Sigmoid colon (tissue), 7 donors: Measurements from ENCODE around the gene NOC3L. TPM values are rescaled to one million over a fixed set of nuclear protein-coding genes. Genes with fewer than 3 reads are reported as not detected.
A peak's percentile ranks its signal among the peaks of the same experiment; 100 is the strongest.

Source experiments
- DNase-seq: peaks from one replicate; pipeline ENCODE4 v3.0.0-alpha.2; 2019
- H3K27ac ChIP-seq, 4 donors: fragments of 200-600 bp; sonication (generic); one replicate each; pipeline ENCODE4 v1.5.1; 2016 to 2019; ENCODE audit warnings: mild to moderate bottlenecking in 1 of 4
- H3K27me3 ChIP-seq, 3 donors: fragments of 200-600 bp; sonication (generic); one replicate each; pipeline ENCODE4 v1.5.1; 2019; ENCODE audit warnings: mild to moderate bottlenecking in 1 of 3
- H3K36me3 ChIP-seq, 4 donors: fragments of 200-600 bp; sonication (generic); one replicate each; pipeline ENCODE4 v1.5.1; 2016 to 2019
- H3K4me1 ChIP-seq, 4 donors: fragments of 200-600 bp; sonication (generic); one replicate each; pipeline ENCODE4 v1.5.1; 2017 to 2019
- H3K4me3 ChIP-seq, 4 donors: fragments of 200-600 bp; sonication (generic); one replicate each; pipeline ENCODE4 v1.5.1; 2017 to 2019; ENCODE audit warnings: mild to moderate bottlenecking in 2 of 4, moderate library complexity in 1 of 4
- H3K9me3 ChIP-seq, 4 donors: fragments of 200-600 bp in 3 of 4; sonication (generic) in 3 of 4; one replicate each; pipeline versions ENCODE4 v1.5.1 to v1.6.1; 2013 to 2019
- EP300 ChIP-seq, 4 donors: sonication (generic); formaldehyde crosslinking; IDR thresholded peaks; one replicate each; pipeline ENCODE4 v1.6.1; 2017; ENCODE audit warnings: antibody characterized with exemption in 4 of 4
- POLR2A ChIP-seq, 2 donors: fragments of 450-650 bp; IDR thresholded peaks; one replicate each; pipeline ENCODE4 v1.6.1; 2016; ENCODE audit warnings: antibody characterized with exemption in 2 of 2, mild to moderate bottlenecking in 2 of 2, moderate library complexity in 2 of 2
- POLR2AphosphoS5 ChIP-seq, 4 donors: sonication (generic); formaldehyde crosslinking; IDR thresholded peaks; one replicate each; pipeline ENCODE4 v1.6.1; 2017; ENCODE audit warnings: antibody characterized with exemption in 4 of 4
- WGBS, 2 donors: extraction: QIAGEN DNeasy Blood & Tissue Kit; methylation state at CpG; one replicate each; pipeline ENCODE4 v1.1.7; 2013; 5-methylcytosine and 5-hydroxymethylcytosine counted together
- intact Hi-C: fragments of 100-400 bp; cut with DNase I; formaldehyde crosslinking; loops from one replicate; pipeline ENCODE4 v1.15.1; 2023
- polyA plus RNA-seq, 3 donors: library from polyadenylated mRNA; stranded (reverse); fragments of 200-250 nt; gene quantifications; one replicate each; pipeline ENCODE4 v1.2.3, GENCODE V29; 2013
- total RNA-seq, 4 donors: library from RNA; depleted of rRNA; stranded (reverse); fragments of >200 nt; gene quantifications; one replicate each; pipeline ENCODE4 v1.1.0, GENCODE V29; 2016
- TF ChIP-seq, protein P1 (sequence below), 4 experiments: fragments of 450-650 bp in 3 of 4; fragments of 200-600 bp in 1 of 4; IDR thresholded peaks; one replicate each; pipeline ENCODE4 v1.5.1; 2016 to 2019; ENCODE audit warnings: antibody characterized with exemption in 4 of 4, mild to moderate bottlenecking in 3 of 4, moderate library complexity in 2 of 4
- donor health status: healthy with polysubstance abuse.
- donor health status: Bipolar disorder and iron deficiency.
- donor health status: healthy.

The NOC3L gene
- total and polyA plus RNA-seq, 7 donors: 1.8 to 17.8 (median 14.1) TPM

DNA sequence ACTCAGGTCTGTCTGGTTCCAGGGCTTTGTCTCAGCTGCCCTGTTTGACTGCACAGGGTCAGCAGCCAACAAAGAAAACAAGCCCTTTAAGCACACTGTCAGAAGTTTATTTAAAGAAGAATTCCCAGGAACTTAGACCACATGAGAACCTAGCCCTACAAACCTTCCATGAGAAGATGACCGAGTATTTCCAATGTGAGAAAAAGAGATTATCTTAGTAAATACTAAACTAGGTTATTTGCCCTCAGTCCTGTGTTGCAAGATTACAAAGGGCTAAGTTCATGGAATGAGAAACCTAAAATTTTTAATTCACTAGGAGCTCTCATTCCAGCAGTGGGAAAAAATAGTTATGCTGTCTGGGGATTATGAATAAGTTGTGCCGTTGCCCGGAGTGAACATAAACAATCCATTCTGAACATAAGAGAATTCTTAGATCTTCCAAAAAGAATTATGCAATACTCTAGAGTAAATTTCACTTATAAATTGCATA is 46.7 kb downstream of the NOC3L start:
- no peaks in the 10 kb centered on the region for H3K27me3 ChIP-seq
- DNase-seq: no peak
- peak overlapping the region in 3 of 4 donors; percentile 52 to 73 (median 64) for H3K27ac ChIP-seq
- 76 to 84% methylated on average over 3 of the region's 3 CpGs for WGBS, 2 donors
- H3K4me1 ChIP-seq: peaks cover 0 to 21% (median 15%) of the 10 kb centered on the region in 4 donors
- intact Hi-C loops: loop anchor here (5.0 kb wide), 1 partner anchor 39 kb away; no protein-coding TSS in a partner anchor
- H3K9me3 ChIP-seq: no peaks in the 10 kb centered on the region
- no peak overlapping the region for H3K4me3 ChIP-seq
- TF ChIP-seq, protein P1, sequence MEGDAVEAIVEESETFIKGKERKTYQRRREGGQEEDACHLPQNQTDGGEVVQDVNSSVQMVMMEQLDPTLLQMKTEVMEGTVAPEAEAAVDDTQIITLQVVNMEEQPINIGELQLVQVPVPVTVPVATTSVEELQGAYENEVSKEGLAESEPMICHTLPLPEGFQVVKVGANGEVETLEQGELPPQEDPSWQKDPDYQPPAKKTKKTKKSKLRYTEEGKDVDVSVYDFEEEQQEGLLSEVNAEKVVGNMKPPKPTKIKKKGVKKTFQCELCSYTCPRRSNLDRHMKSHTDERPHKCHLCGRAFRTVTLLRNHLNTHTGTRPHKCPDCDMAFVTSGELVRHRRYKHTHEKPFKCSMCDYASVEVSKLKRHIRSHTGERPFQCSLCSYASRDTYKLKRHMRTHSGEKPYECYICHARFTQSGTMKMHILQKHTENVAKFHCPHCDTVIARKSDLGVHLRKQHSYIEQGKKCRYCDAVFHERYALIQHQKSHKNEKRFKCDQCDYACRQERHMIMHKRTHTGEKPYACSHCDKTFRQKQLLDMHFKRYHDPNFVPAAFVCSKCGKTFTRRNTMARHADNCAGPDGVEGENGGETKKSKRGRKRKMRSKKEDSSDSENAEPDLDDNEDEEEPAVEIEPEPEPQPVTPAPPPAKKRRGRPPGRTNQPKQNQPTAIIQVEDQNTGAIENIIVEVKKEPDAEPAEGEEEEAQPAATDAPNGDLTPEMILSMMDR (IDR thresholded peaks at IDR 0.05): no peak
- no peak for TF ChIP-seq POLR2AphosphoS5 (IDR thresholded peaks at IDR 0.05)
- peaks cover 0 to 4% (median 0%) of the 10 kb centered on the region in 4 donors for H3K36me3 ChIP-seq

DNA sequence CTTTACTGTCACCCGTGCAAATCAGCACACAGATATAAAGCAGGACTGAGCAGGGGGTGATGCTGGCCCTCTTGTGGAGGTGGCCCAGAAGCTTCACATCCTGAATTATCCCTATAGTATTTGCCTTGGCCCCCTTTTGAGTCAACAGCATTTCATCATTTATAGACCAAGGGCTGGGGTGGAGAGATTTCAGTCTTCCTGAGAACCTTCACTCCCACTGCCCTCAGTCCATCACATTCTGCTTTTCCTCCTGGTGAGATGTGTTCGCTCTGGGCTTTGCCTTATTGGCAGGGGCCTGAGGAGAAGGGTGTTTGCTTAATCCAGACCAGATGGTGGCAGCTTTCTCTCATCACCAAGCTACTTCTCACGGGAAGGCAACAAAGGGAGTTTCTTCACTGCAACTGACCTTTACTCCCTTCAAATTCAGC is 47.7 kb downstream of the NOC3L start:
- DNase-seq: no peak
- Histone ChIP-seq H3K36me3 (peaks cover 0 to 9% (median 0%) of the 10 kb centered on the region in 4 donors), H3K27ac (peak overlapping the region in 2 of 4 donors; percentile 64 to 73), H3K9me3 (no peaks in the 10 kb centered on the region), H3K4me1 (peaks cover 0 to 21% (median 15%) of the 10 kb centered on the region in 4 donors), H3K4me3 (no peak overlapping the region), H3K27me3 (no peaks in the 10 kb centered on the region)
- TF ChIP-seq POLR2A (IDR thresholded peaks at IDR 0.05): no peak
- TF ChIP-seq, protein P1 (IDR thresholded peaks at IDR 0.05): no peak
- TF ChIP-seq POLR2AphosphoS5 (IDR thresholded peaks at IDR 0.05): no peak
- TF ChIP-seq EP300 (IDR thresholded peaks at IDR 0.05): no peak
- intact Hi-C loops: loop anchor here (5.0 kb wide), 1 partner anchor 38 kb away; no protein-coding TSS in a partner anchor
- 72% methylated on average over 3 of the region's 3 CpGs for WGBS, 2 donors

DNA sequence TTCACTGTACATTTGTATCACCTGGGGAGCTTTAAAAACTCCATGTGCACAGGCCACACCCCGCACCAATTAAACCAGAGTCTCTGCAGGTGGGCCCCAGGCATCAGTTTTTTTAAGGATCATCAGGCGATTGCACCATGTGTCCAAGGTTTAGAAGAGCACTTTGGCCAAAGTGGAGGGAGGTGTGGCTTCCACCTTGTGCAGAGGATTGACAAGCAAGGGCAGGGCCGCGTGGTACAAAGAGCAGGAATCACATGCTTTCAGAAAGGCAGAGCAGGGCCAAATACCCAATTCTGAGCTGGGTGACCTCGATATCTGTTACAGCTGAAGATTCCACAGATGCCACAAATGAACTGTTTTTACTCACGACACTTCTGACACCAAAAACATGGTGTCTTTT is 52.4 kb downstream of the NOC3L start:
- Histone ChIP-seq H3K27me3 (no peaks in the 10 kb centered on the region), H3K4me3 (no peak overlapping the region), H3K27ac (no peak overlapping the region), H3K36me3 (peaks cover 0 to 33% (median 0%) of the 10 kb centered on the region in 4 donors), H3K9me3 (no peaks in the 10 kb centered on the region), H3K4me1 (peaks cover 0 to 6% (median 1%) of the 10 kb centered on the region in 4 donors)
- intact Hi-C loops: no loop called here
- DNase-seq: no peak
- 85 to 87% methylated on average over 6 of the region's 6 CpGs for WGBS, 2 donors
- TF ChIP-seq POLR2A (IDR thresholded peaks at IDR 0.05): no peak
- no peak for TF ChIP-seq POLR2AphosphoS5 (IDR thresholded peaks at IDR 0.05)
- TF ChIP-seq, protein P1 (IDR thresholded peaks at IDR 0.05): no peak
- no peak for TF ChIP-seq EP300 (IDR thresholded peaks at IDR 0.05)

DNA sequence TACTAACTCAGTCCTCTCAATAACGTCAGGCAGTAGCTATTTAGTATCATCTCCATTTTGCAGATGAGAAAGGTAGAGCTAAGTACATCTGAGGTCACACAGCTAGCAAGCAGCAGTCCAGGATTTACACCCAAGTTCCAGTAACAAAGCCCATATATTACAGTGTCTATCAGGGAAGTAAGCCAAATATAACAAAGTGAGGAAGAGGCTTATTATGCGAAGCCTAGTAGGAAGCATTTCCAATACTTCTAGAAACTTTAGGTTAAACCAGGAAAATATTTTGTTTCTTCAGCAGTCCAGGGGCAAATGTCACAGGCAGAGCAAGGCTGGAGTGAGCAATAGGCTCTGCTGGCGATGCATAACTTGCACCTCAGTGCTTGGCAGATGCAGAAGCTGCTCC is 53.9 kb downstream of the NOC3L start:
- Histone ChIP-seq H3K36me3 (peaks cover 0 to 33% (median 0%) of the 10 kb centered on the region in 4 donors), H3K9me3 (no peaks in the 10 kb centered on the region), H3K4me1 (no peaks in the 10 kb centered on the region), H3K4me3 (no peak overlapping the region), H3K27me3 (no peaks in the 10 kb centered on the region), H3K27ac (no peak overlapping the region)
- DNase-seq: no peak
- intact Hi-C loops: no loop called here
- TF ChIP-seq POLR2AphosphoS5 (IDR thresholded peaks at IDR 0.05) (no peak), EP300 (IDR thresholded peaks at IDR 0.05) (no peak), POLR2A (IDR thresholded peaks at IDR 0.05) (no peak)
- TF ChIP-seq, protein P1 (IDR thresholded peaks at IDR 0.05): no peak
- 82 to 94% methylated on average over 3 of the region's 3 CpGs for WGBS, 2 donors
